Upper lobe of right lung (tissue), 1 donor: Measurements from ENCODE around the gene HMOX2. TPM values are rescaled to one million over a fixed set of nuclear protein-coding genes. Genes with fewer than 3 reads are reported as not detected.

ENCODE experiments used
- ATAC-seq: fragments of 200-7000 bp; cut with Tn5 transposase; one replicate; pipeline ENCODE4 v1.9.1; 2020; ENCODE audit warnings: mild to moderate bottlenecking, moderate library complexity
- DNase-seq: peaks from one replicate; pipeline ENCODE4 v3.0.0-alpha.2; 2020
- H3K27ac ChIP-seq: fragments of 200-600 bp; one replicate; pipeline ENCODE4 v1.8.0; 2022
- H3K27me3 ChIP-seq: fragments of 200-600 bp; one replicate; pipeline ENCODE4 v1.8.0; 2022; ENCODE audit warnings: mild to moderate bottlenecking
- H3K36me3 ChIP-seq: fragments of 200-600 bp; one replicate; pipeline ENCODE4 v1.8.0; 2022
- H3K4me1 ChIP-seq: fragments of 200-600 bp; one replicate; pipeline ENCODE4 v1.8.0; 2022
- H3K4me3 ChIP-seq: fragments of 200-600 bp; one replicate; pipeline ENCODE4 v1.8.0; 2022; ENCODE audit warnings: mild to moderate bottlenecking
- H3K9me3 ChIP-seq: fragments of 200-600 bp; one replicate; pipeline ENCODE4 v1.8.0; 2022
- intact Hi-C: fragments of 100-400 bp; cut with DNase I; formaldehyde crosslinking; loops from one replicate; pipeline ENCODE4 v1.11.0; 2022
- long read RNA-seq: library from polyadenylated mRNA; unstranded; transcript quantifications from one replicate; pipeline ENCODE4 v2.0.0, GENCODE V29; 2021
- total RNA-seq: library from RNA; stranded (reverse); fragmentation: NEBNext Ultra II Directional; extraction: Animal tissue kit (Norgen Biotek cat#: 25700); gene quantifications from one replicate; pipeline ENCODE4 v1.2.1, GENCODE V29; 2021
- TF ChIP-seq, protein P1 (sequence below): fragments of 200-600 bp; IDR thresholded peaks from one replicate; pipeline ENCODE4 v1.8.0; 2022; ENCODE audit warnings: antibody characterized with exemption
- donor health status: DM: no; HTN: yes; CAD: no; lungs with severe emphysema.

The HMOX2 gene, protein sequence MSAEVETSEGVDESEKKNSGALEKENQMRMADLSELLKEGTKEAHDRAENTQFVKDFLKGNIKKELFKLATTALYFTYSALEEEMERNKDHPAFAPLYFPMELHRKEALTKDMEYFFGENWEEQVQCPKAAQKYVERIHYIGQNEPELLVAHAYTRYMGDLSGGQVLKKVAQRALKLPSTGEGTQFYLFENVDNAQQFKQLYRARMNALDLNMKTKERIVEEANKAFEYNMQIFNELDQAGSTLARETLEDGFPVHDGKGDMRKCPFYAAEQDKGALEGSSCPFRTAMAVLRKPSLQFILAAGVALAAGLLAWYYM
- total RNA-seq: 53.0 TPM
- long read RNA-seq, transcript HMOX2-205 (7 exons, 1,797 nt): minor isoform, 5 of 106 reads
- long read RNA-seq, transcript HMOX2-208 (6 exons, 2,147 nt): major isoform, 81 of 106 reads
- long read RNA-seq, partial matches to known transcripts: 7 of 106 reads
- long read RNA-seq, other reads (novel, unspliced or antisense): 10 of 106 reads

DNA sequence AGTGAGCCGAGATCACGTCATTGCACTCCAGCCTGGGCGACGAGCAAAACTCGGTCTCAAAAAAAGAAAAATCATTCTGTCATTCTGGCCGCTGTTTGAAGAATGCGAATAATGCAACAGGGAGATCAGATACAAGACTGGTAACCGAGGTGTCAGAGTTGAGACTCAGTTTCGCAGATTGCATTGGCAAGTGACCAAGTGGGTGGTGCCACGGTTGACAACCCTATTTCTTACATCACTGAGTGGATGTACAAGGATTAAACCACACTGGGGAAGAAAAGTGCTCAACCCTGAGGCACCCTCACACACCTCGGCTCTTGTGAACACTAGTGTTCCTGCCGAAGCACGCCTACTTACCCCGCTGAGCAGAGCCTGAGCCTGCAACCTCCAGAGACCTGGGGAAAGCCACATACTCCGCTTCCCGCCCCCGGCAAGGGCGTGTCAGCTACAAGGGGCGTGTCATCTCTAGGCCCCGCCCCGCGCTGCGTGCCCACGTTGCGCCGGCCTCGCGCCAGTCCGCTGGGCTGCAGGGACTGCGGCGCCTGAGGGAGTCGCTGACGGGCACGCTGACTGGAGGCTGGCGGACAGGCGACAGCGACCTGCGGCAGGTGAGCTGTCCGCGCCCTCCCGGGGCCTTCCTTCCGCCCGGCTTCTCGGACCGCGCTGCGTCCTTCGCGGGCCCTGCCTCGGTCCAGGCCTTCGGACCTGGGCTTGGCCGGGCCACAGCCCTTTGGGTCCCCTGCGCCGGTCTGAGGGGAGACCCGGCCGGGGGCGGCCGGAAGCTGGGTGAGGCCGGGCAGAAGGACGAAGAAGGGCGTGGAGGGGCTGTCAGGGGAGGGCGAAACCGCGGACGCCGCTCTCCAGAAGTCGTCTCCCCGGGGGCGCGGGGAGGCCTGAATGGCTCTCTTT, at the start of gene HMOX2:
HMOX2 (plus strand) TSS at position 519 of the 909 bp plus-strand sequence. CDS start 29,127 bp downstream, outside the sequence.
- DNase-seq (peak; percentile 97), ATAC-seq (peak; percentile 97)
- Histone ChIP-seq H3K36me3 (no peaks in the 10 kb centered on the region), H3K4me3 (peak within 1 kb of the TSS; percentile 97), H3K27me3 (no peaks in the 10 kb centered on the region), H3K4me1 (peaks cover 29% of the 10 kb centered on the region), H3K27ac (peak within 1 kb of the TSS; percentile 95), H3K9me3 (no peaks in the 10 kb centered on the region)
- TF ChIP-seq, protein P1, sequence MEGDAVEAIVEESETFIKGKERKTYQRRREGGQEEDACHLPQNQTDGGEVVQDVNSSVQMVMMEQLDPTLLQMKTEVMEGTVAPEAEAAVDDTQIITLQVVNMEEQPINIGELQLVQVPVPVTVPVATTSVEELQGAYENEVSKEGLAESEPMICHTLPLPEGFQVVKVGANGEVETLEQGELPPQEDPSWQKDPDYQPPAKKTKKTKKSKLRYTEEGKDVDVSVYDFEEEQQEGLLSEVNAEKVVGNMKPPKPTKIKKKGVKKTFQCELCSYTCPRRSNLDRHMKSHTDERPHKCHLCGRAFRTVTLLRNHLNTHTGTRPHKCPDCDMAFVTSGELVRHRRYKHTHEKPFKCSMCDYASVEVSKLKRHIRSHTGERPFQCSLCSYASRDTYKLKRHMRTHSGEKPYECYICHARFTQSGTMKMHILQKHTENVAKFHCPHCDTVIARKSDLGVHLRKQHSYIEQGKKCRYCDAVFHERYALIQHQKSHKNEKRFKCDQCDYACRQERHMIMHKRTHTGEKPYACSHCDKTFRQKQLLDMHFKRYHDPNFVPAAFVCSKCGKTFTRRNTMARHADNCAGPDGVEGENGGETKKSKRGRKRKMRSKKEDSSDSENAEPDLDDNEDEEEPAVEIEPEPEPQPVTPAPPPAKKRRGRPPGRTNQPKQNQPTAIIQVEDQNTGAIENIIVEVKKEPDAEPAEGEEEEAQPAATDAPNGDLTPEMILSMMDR: peak; percentile 59
- intact Hi-C loops: no loop called here

DNA sequence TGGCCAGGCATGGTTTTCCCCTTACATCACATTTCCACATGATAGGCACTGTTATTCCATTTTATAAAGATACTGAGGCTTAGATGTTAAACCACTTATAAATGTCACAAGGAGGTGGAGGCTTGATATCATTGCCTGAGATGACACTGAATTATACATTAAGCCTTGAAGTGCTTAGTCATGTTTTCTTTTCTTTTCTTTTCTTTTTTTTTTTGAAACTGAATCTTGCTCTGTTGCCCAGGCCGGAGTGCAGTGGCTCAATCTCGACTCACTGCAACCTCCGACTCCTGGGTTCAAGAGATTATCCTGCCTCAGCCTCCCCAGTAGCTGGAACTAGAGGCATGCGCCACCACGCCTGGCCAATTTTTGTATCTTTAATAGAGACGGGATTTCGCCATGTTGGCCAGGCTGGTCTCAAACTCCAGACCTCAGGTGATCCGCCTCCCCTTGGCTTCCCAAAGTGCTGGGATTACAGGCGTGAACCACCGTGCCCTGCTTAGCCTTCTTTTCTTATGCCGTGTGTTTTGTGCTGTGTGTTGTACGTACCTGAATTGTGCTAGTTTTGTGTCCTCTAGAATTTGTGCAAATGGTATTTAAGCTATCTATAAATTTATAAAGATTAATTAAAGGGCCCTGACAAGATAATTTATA, 49.4 kb upstream of the HMOX2 start:
- ATAC-seq: no peak
- Histone ChIP-seq H3K36me3 (no peaks in the 10 kb centered on the region), H3K4me1 (peaks cover 13% of the 10 kb centered on the region), H3K9me3 (no peaks in the 10 kb centered on the region), H3K4me3 (peak overlapping the region; percentile 97), H3K27ac (no peak overlapping the region), H3K27me3 (no peaks in the 10 kb centered on the region)
- TF ChIP-seq, protein P1: no peak
- no peak for DNase-seq
- intact Hi-C loops: no loop called here

DNA sequence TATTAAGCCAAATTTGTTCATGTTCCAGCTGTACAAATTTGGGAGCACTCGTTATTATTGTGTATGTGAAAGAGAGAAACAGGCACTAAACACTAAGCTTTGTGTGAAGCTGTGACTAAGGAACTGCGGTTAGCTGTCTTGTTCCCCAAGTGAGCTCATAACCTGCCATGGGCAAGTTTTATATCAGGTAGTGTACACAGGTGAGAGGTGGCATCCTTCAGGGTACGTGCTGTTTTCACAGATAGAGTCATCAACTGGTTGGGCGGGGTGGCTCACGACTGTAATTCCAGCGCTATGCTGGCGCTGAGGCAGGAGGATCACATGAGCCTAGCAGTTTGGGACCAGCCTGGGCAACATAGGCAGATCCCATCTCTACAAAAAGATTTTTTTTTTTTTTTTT, 47.7 kb upstream of the HMOX2 start:
- intact Hi-C loops: no loop called here
- TF ChIP-seq, protein P1: no peak
- Histone ChIP-seq H3K36me3 (no peaks in the 10 kb centered on the region), H3K27ac (no peak overlapping the region), H3K4me3 (no peak overlapping the region), H3K4me1 (peaks cover 13% of the 10 kb centered on the region), H3K9me3 (no peaks in the 10 kb centered on the region), H3K27me3 (no peaks in the 10 kb centered on the region)
- no peak for DNase-seq
- no peak for ATAC-seq

DNA sequence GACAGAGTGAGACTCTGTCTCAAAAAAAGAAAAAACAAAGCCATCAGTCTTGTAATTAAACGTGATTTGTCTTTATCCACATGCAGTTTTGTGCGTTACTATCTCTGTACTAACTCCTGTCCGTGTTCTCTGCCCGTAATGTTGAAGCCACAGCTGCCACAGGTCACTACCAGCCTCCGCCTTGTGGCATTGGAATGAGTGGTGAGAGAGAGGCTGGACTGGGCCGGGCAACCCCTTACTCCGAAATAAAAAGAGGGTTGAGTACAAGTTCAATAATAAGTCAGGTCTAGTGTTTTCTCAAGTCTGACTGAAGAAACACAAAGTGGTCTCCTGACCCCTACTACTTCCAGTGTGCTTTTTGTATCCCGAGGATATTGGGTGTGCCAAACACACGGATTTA, 45.2 kb upstream of the HMOX2 start:
- H3K27me3 ChIP-seq: no peaks in the 10 kb centered on the region
- H3K4me3 ChIP-seq: no peak overlapping the region
- DNase-seq: no peak
- no peak overlapping the region for H3K27ac ChIP-seq
- H3K9me3 ChIP-seq: no peaks in the 10 kb centered on the region
- TF ChIP-seq, protein P1: no peak
- intact Hi-C loops: no loop called here
- ATAC-seq: no peak
- peaks cover 17% of the 10 kb centered on the region for H3K36me3 ChIP-seq
- peaks cover 13% of the 10 kb centered on the region for H3K4me1 ChIP-seq

DNA sequence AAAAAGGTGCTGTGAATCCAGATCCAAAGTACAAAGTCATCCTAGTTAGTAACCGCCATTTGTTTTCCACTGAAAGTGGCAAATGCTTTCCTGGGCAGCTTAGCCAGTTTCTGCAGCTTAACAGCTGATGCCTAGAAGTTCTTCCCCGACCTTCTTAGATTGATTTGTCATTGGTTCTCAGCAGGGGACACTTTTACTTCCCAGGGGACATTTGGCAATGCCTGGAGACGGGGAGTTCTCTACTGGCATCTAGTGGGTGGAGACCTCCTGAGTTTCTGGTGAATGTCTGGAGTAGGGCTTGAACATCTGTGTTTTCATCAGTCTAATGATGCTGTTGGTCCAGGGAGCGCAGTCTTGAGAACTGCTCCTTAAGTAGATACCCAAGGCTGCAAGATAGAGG, 43.0 kb upstream of the HMOX2 start:
- Histone ChIP-seq H3K4me1 (no peaks in the 10 kb centered on the region), H3K27me3 (no peaks in the 10 kb centered on the region), H3K36me3 (peaks cover 40% of the 10 kb centered on the region), H3K27ac (no peak overlapping the region), H3K9me3 (no peaks in the 10 kb centered on the region), H3K4me3 (no peak overlapping the region)
- DNase-seq (no peak), ATAC-seq (no peak)
- TF ChIP-seq, protein P1: no peak
- intact Hi-C loops: no loop called here
